Panc1 (cell line): ENCODE measurements around the gene EIF3M.

ENCODE experiments used
- POLR2AphosphoS5 ChIP-seq: IDR thresholded peaks from 2 replicates; pipeline ENCODE4 v1.6.1; 2012; ENCODE audit warnings: mild to moderate bottlenecking, low read depth, low read length, moderate library complexity
- TCF7L2 ChIP-seq: IDR thresholded peaks from 2 replicates; pipeline ENCODE4 v1.6.1; 2011; ENCODE audit warnings: mild to moderate bottlenecking, low read depth, low read length, inconsistent platforms
- TF ChIP-seq, protein P1 (sequence below): fragments of 450-650 bp; IDR thresholded peaks from 2 replicates; pipeline ENCODE4 v1.5.1; 2017; ENCODE audit warnings: mild to moderate bottlenecking
- TF ChIP-seq, protein P2 (sequence below), 2 experiments: IDR thresholded peaks; 2 replicates each; pipeline ENCODE4 v1.6.1; 2011 to 2012; ENCODE audit warnings: low read depth in 2 of 2, control low read depth in 1 of 2, low read length in 1 of 2, mild to moderate bottlenecking in 1 of 2, moderate library complexity in 1 of 2; ENCODE audit not compliant: insufficient read depth in 1 of 2

DNA sequence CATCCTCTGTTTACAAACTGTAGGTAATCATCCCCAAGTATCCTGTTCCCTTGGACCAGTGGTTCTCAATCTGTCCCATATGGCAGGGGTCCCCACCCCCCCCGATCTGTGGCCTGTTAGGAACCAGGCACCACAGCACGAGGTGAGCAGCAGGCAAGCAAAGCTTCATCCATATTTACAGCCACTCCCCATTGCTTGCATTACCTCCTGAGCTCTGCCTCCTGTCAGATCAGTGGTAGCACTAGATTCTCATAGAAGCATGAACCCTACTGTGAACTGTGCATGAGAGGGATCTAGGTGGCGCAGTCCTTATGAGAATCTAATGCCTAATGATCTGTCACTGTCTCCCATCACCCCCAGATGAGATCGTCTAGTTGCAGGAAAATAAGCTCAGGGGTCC, 33.4 kb upstream of the EIF3M start:
- TF ChIP-seq, protein P1, sequence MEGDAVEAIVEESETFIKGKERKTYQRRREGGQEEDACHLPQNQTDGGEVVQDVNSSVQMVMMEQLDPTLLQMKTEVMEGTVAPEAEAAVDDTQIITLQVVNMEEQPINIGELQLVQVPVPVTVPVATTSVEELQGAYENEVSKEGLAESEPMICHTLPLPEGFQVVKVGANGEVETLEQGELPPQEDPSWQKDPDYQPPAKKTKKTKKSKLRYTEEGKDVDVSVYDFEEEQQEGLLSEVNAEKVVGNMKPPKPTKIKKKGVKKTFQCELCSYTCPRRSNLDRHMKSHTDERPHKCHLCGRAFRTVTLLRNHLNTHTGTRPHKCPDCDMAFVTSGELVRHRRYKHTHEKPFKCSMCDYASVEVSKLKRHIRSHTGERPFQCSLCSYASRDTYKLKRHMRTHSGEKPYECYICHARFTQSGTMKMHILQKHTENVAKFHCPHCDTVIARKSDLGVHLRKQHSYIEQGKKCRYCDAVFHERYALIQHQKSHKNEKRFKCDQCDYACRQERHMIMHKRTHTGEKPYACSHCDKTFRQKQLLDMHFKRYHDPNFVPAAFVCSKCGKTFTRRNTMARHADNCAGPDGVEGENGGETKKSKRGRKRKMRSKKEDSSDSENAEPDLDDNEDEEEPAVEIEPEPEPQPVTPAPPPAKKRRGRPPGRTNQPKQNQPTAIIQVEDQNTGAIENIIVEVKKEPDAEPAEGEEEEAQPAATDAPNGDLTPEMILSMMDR, result no peak
- no peak for TF ChIP-seq TCF7L2
- TF ChIP-seq, protein P2, sequence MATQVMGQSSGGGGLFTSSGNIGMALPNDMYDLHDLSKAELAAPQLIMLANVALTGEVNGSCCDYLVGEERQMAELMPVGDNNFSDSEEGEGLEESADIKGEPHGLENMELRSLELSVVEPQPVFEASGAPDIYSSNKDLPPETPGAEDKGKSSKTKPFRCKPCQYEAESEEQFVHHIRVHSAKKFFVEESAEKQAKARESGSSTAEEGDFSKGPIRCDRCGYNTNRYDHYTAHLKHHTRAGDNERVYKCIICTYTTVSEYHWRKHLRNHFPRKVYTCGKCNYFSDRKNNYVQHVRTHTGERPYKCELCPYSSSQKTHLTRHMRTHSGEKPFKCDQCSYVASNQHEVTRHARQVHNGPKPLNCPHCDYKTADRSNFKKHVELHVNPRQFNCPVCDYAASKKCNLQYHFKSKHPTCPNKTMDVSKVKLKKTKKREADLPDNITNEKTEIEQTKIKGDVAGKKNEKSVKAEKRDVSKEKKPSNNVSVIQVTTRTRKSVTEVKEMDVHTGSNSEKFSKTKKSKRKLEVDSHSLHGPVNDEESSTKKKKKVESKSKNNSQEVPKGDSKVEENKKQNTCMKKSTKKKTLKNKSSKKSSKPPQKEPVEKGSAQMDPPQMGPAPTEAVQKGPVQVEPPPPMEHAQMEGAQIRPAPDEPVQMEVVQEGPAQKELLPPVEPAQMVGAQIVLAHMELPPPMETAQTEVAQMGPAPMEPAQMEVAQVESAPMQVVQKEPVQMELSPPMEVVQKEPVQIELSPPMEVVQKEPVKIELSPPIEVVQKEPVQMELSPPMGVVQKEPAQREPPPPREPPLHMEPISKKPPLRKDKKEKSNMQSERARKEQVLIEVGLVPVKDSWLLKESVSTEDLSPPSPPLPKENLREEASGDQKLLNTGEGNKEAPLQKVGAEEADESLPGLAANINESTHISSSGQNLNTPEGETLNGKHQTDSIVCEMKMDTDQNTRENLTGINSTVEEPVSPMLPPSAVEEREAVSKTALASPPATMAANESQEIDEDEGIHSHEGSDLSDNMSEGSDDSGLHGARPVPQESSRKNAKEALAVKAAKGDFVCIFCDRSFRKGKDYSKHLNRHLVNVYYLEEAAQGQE (IDR thresholded peaks at IDR 0.05; ENCODE audit: insufficient read depth in 1 of 2, low read depth in 2 of 2, low read length in 1 of 2), result no peak
- no peak for TF ChIP-seq POLR2AphosphoS5
